ENCODE measurements around the gene TRIM60.
"Not testable (repeated sequence)": the region's sequence is repeated elsewhere in the genome, so short reads cannot be mapped to it uniquely, and the experiment has no call there.

The TRIM60 gene

DNA sequence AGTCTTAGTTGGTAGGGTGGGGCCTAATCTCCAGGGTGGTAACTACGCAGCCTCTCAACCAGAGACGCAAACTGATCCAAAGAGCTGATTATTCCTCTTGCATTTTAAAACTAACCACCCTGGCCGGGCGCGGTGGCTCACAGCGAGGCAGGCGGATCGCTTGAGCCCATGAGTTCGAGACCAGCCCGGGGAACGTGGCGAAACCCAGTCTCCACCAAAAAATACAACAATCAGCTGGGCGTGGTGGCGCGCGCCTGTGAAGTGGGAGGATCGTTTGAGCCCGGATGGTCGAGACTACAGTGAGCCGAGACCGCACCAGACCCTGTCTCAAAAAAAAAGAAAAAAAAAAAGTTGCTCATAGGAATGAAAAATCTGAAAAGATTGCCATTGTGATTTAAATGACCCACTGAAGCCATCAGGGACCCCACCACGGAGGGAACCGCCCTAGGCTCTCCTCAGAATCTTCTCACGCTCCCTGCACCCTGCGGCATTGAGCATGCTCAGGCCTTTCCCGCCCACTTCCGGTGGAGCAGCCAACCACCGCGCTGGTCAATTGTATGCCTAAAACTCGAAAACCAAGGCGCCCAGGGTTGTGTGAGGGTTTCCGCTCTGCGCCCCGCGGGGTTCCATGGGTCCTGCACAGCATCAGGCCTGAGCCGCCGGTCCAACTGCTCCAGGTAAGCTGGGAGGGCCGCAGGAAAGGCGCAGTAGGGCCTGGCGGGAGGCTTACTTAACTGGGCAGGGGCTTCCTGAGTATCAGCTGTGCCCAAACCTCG, at the start of gene TRIM60:
Gene TRIM60, plus strand, starts transcription at position 564 of the 776 bp plus-strand sequence. CDS start 8,074 bp downstream, outside the sequence.
- no peak for DNase-seq (ENCODE audit: low spot score)

DNA sequence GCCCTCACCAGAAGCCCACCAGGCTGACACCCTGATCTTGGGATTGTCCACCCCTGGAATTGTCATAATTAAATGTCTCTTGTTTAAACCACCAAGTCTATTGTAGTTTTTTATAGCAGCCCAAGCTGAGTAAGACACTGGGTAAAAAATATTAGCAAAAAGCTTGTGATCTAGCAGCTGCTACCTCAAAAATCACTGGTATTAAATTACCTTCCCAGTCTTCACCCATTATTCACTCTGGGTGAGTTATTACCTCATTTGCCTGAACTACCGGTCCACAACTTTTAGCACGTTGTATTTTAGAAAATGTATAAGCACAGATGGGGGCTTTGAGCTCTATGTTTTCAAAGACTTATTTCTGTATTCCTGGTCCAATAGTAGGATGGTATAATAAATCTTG, 42.3 kb upstream of the TRIM60 start:
- DNase-seq (ENCODE audit: low spot score) = no peak

DNA sequence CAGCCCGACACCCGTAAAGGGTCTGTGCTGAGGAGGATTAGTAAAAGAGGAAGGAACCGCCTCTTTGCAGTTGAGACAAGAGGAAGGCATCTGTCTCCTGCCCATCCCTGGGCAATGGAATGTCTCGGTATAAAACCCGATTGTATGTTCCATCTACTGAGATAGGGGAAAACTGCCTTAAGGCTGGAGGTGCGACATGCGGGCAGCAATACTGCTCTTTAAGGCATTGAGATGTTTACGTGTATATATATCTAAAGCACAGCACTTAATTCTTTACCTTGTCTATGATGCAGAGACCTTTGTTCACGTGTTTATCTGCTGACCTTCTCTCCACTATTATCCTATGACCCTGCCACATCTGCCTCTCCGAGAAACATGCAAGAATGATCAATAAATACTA, 41.0 kb upstream of the TRIM60 start:
- DNase-seq (ENCODE audit: low spot score) = not testable (repeated sequence)

DNA sequence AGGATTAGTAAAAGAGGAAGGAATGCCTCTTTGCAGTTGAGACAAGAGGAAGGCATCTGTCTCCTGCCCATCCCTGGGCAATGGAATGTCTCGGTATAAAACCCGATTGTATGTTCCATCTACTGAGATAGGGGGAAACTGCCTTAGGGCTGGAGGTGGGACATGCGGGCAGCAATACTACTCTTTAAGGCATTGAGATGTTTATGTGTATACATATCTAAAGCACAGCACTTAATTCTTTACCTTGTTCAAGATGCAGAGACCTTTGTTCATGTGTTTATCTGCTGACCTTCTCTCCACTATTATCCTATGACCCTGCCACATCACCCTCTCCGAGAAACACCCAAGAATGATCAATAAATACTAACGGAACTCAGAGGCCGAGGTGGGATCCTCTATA, 35.7 kb upstream of the TRIM60 start:
- not testable (repeated sequence) for DNase-seq (ENCODE audit: low spot score)

DNA sequence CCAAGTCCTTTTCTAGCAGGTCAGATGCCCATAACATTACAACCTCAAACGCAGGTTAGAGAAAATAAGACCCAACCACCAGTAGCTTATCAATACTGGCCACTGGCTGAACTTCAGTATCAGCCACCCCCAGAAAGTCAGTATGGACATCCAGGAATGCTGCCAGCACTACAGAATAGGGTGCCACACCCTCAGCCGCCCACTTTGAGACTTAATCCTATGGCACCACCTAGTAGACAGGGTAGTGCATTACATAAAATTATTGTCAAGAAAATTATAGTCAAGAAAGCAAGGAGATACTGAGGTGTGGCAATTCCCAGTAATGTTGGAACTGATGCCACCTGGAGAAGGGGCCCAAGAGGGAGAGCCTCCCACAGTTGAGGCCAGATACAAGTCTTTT, 34.5 kb upstream of the TRIM60 start:
- peak; percentile 25 for DNase-seq (ENCODE audit: low spot score)

DNA sequence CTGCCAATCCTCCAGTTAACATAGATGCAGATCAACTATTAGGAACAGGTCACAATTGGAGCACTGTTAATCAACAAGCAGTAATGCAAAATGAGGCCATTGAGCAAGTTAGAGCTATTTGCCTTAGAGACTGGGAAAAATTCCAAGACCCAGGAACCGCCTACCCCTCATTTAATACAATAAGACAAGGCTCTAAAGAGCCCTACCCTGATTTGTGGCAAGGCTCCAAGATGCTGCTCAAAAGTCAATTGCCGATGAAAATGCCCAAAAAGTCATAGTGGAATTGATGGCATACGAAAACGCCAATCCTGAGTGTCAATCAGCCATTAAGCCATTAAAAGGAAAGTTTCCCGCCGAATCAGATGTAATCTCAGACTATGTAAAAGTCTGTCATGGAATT, 33.9 kb upstream of the TRIM60 start:
- no peak for DNase-seq (ENCODE audit: low spot score)

DNA sequence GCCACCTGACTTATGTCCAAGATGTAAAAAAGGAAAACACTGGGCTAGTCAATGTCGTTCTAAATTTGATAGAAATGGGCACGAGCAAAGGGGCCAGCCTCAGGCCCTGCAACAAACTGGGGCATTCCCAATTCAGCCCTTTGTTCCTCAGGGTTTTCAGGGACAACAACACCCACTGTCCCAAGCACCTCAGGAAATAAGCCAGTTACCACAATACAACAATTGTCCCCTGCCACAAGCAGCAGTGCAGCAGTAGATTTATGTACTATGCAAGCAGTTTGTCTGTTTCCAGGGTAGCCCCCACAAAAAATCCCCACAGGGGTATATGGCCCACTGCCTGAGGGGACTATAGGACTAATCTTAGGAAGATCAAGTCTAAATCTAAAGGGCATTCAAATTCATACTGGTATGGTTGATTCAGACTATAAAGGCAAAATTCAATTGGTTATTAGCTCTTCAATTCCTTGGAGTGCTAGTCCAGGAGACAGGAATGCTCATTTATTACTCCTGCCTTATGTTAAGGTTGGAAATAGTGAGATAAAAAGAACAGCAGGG, 33.2 kb upstream of the TRIM60 start:
- not testable (repeated sequence) for DNase-seq (ENCODE audit: low spot score)

DNA sequence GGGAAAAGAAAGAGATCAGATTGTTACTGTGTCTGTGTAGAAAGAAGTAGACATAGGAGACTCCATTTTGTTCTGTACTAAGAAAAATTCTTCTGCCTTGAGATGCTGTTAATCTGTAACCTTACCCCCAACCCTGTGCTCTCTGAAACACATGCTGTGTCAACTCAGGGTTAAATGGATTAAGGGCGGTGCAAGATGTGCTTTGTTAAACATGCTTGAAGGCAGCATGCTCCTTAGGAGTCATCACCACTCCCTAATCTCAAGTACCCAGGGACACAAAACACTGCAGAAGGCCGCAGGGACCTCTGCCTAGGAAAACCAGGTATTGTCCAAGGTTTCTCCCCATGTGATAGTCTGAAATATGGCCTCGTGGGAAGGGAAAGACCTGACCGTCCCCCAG, 29.8 kb upstream of the TRIM60 start:
- not testable (repeated sequence) for DNase-seq (ENCODE audit: low spot score)

DNA sequence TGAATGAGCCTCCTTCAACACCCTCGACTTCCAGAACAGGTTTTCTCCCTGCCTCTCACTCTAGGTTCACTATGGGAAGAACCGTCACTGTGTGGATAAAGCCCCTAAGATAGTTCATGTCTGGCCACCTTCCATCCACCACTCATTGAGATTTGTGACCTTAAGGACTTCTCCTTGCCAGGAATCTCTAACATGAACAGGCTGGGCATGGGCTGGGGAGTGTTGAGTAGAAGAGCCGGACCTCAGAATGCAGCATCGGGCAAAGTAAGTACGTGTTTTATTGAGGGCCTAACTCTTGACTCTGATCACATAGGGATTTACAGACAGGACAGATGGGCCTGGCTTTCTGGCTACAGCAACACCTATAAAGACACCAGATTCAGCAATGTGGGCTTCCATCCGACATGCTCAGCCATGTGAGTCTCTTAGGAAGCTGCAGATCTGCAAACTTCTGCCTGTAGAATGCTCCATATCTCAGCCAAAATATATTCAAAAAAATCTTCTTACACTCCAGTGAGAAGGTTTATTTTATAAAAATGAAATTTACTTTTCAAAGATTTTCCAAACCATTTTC, 26.4 kb upstream of the TRIM60 start:
- no peak for DNase-seq (ENCODE audit: low spot score)

DNA sequence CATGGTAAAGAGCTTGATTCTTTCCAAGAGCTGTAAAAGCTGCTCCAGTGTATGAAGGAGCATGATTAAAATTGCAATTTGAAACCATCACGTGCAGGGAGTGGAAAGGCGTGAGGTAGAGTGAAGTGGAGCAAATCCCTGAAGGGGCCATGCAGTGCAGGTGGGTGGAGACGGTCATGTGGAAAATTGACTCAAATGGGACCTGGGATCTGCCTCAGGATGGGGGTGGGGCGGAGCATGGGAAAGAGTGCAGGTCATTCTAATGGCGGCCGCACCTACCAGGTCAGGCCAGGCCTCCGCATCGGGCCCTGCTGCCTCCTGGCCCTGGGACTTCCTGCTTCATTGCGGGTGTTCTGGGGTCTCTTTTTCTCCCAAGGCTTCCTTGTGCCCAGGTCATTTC, 25.3 kb upstream of the TRIM60 start:
- DNase-seq (ENCODE audit: low spot score) = no peak

DNA sequence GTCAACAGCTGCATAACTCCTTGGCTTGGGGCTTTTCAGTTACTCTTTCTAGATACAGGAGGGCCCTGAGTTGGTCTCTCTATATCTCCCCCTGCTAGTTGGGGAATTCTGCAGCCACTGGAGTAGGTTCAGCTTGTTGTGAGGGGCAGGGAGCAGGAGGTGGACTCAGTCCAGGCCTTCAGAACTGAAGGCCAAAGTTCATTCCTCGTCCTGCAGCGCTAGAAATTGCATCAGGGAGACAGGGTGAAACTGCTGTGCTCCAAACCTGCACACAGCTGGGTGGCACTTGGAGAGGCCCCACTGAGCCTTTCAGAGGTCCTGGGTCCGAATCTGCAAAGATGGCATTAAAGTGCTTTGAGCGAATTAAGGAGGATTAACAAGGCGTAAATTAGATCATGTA, 24.9 kb upstream of the TRIM60 start:
- DNase-seq (ENCODE audit: low spot score) = no peak

DNA sequence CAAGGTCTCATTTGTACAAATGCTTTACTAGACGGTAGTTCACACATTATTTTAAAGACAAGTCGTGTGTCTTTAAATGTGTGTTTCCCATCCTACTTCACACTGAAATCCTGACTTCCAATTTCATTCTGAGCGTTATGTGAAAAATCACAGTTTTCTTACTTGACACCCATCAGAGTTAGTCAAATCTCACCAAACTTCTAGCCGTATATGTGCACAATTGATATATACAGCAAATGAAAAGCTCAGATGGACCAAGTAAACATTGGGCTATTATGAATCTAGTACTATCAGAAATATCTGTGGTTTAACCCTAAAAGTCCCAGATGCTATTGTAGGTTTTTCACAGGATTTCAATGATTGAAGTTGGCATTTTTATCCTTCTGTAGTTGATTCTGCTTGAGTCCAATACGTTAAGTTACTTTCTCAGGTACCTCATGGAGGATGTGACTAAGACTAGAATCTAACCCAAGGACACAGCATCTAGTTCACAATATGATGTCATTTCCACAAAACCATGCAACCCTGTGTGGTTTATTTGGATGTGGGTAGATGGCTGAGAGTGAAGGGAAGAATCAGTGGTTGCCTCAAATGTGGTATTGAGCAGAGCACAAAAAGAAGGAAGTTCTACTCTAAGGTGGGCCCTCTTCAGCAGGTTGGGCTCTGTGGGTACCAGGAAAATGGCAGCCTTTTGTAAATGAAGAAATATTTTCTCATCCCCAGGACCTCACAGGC, 22.1 kb upstream of the TRIM60 start:
- no peak for DNase-seq (ENCODE audit: low spot score)

DNA sequence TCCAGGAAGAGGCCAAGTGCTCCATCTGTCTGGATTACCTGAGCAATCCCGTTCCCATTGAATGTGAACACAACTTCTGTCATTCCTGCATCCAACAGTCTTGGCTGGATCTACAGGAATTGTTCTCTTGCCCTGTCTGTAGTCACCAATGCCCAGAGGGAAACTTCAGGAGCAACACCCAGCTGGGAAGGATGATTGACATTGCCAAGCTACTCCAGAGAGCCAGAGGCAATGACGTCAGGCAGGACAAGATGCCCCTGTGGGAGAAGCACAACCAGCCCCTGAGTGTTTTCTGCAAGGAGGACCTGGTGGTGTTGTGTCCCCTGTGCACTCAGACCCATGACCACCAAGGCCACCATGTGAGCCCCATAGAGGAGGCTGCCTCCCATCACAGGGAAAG, 21.3 kb upstream of the TRIM60 start:
- no peak for DNase-seq (ENCODE audit: low spot score)

DNA sequence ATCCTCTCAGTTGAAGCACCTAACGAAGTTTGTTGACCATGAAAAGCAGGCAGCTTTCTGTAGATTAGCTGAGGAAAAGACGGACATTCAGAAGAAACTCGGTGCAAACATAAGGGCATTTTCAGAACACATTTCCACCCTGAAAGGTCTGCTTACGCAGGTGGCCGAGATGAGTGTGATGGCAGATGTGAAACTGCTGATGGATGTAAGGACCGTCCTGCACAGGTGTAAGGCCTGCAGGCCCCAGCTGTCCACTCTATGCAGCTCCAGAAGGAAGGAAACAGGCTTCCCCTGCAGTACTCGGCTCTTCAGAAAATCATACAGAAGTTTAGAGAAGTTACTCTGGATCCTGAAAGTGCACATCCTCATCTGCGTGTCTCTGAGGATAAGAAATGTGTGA, 20.8 kb upstream of the TRIM60 start:
- no peak for DNase-seq (ENCODE audit: low spot score)

DNA sequence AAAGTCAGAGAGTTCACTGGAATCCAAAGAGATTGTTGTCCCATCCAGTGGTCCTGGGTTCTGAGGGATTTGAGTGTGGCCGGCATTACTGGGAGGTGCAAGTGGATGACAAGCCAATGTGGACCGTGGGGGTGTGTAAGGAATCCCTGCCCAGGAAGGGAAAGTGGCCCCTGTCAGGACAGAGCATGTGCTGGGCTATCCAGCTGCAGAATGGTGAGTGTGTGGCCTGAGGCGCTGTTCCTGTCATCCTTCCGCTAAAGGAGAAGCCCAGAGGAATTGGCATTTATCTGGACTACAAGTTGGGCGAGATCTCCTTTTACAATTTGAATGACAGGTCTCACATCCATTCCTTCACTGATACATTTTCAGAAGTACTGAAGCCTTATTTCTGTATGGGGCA, 20.4 kb upstream of the TRIM60 start:
- no peak for DNase-seq (ENCODE audit: low spot score)

DNA sequence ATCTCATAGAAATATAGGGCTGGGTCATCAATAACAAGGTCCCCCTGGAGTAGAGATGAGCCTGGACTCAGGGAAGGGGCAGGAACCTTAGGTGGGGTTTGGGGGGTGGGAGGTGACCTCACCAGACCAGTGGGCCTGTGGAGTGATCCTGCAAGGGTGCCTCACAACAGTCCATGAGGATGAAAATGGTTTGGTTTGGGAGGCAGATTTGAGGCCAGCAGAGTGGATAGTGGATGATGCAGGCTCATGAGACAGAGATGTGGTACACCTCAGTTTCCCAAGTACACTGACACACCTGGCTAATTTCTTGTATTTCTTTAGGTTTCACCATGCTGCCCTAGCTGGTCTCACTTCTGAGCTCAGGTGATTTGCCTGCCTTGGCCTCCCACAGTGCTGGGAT, 18.1 kb upstream of the TRIM60 start:
- no peak for DNase-seq (ENCODE audit: low spot score)

DNA sequence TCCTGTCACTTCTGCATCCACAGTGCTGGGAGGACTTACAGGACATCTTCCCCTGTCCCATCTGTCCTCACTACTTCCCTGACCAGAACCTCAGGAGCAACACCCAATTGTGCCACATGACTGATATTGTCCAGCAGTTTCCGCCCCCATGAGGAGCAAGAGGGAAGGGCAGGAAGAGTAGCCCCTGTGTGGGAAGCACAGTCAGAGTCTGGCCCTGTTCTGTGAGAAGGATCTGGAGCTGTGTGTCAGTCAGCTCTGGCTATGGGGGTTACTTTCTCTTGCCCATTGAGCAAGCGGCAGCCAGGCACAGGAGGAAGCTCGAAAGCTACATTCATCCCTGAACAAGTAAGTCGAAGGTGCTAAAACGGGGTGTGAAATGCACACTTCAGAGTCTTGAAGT, 14.8 kb upstream of the TRIM60 start:
- peak; percentile 27 for DNase-seq (ENCODE audit: low spot score)

DNA sequence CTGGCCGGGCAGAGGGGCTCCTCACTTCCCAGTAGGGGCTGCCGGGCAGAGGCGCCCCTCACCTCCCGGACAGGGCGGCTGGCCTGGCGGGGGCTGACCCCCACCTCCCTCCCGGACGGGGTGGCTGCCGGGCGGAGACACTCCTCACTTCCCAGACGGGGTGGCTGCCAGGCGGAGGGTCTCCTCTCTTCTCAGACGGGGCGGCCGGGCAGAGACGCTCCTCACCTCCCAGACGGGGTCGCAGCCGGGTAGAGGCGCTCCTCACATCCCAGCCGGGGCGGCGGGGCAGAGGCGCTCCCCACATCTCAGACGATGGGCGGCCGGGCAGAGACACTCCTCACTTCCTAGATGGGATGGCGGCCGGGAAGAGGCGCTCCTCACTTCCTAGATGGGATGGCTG, 11.8 kb upstream of the TRIM60 start:
- DNase-seq (ENCODE audit: low spot score) = not testable (repeated sequence)

DNA sequence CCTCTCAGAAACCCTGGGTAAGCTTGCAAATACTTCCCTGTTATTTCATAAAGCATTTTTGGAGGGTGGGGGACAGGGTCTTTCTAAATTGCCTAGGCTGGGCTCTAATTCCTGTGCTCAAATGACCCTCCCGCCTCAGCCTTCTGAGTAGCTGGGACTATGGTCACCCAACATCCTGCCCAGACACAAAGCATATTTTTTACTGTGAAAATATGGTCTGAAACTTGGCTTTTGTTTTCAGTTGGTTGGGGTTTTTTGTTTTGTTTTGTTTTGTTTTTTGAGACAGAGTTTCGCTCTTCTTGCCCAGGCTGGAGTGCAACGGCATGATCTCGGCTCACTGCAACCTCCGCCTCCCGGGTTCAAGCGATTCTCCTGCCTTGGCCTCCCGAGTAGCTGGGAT, 6.0 kb upstream of the TRIM60 start:
- not testable (repeated sequence) for DNase-seq (ENCODE audit: low spot score)

DNA sequence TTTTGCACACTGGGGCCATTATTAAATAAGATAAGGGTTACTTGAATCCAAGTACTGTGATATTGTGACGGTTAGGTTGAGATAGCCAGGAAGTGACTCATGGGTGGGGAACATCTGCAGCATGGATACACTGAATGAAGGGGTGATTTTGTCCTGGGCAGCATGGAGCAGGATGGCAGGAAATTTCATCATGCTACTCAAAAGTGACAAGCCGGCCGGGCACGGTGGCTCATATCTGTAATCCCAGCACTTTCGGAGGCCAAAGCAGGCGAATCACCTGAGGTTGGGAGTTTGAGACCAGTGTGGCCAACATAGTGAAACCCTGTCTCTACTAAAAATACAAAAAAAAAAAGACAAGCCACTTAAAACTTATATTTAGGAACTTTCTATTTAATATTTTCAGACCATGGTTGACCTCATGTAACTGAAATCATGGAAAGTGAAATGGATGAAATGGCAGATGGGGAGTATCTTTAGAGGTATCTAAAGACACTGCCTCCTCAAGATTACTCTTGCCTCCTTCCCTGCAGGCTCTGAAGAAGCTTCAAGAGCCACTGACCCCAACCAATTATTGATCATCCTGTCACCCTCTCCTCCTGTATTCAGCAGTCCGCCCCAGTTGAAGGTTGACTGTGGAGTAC, 3.9 kb upstream of the TRIM60 start:
- no peak for DNase-seq (ENCODE audit: low spot score)

DNA sequence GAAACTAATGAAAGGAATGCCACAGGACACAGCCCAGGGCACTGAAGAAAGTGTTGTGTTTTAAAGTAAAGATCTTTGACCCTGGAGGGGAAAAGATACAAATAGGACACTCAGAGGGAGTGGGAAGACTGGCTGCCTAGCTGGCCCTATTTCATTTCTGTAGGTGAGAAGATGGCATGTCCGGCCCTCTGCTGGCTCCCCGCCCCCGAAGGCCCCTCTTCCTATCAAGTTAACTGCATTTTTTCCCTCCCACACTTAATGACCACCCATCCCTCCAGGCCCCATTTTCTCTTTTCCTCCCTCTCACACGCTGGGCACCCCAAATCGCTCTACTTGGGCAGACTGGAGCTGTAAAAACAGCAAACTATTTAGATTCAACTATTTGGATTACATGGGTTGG, 16.4 kb downstream of the TRIM60 start:
- no peak for DNase-seq (ENCODE audit: low spot score)

DNA sequence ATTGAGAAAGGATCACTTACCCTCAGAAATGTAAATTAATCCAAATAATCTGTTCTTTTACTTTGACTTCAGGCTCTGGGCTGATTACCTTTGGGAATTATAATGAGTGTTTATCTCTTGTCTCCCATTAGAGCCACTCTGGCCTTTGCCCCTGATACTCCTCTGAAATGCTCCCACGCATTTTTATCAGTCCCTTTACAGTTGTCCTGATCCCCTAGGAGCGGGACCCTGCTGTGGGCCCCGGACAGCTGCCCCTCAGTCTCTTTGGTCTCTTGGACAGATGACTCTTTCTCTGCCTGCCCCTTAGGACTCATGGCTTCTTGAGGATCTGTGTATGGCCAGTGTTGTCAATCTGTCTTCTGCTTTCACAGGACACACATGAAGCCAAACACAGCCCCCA, 20.8 kb downstream of the TRIM60 start:
- no peak for DNase-seq (ENCODE audit: low spot score)
